Measurements from ENCODE around the gene RCOR1. TPM values are rescaled to one million over a fixed set of nuclear protein-coding genes. Genes with fewer than 3 reads are reported as not detected.

RCOR1 gene
- total and polyA plus RNA-seq, 10 donors: 3.7 to 30.6 (median 21.1) TPM

DNA sequence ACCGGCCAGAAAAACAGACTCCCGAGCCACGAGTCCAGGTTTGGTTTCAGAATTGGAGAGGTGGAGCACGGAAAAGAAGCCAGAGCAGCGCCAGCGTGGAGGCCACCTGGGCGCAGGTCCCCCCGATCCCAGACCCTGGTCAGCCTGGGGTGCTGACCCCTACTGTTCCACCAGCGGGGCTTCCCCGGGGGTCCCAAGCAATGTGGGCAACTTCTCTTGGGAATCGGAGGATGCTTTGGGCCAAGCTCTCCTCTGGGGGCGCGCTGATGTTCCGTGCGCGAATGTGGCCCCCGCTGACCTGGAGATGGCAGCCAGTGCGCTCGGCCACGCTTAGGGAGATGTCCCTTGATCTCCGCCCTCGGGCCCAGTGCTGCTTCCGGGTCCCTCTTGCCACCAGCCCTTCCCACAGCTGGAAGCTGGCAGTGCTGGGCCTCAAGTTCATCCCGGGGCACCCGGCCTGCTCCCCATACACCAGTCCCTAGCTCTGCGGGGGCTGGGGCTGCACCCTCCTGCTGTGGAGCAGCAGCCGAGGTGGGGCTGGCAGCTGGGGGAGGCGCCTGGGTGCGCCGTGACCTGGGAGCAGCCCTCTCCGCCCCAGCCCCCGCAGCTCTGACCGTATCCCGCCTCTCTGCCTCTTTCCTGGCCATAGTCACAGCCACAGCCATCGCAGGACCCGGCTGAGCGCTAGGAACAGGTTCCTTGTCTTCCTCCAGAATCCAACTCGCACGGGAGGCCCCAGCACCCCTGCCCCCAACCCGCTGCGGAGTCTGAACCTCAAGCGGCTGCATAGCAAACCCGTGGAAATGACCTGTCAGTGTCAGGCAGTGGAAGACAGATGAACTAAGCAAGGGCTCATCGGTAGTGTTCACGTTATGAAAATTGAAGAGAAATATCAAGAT lies 91.2 kb downstream of the RCOR1 start:
- TF ChIP-seq, protein P1, sequence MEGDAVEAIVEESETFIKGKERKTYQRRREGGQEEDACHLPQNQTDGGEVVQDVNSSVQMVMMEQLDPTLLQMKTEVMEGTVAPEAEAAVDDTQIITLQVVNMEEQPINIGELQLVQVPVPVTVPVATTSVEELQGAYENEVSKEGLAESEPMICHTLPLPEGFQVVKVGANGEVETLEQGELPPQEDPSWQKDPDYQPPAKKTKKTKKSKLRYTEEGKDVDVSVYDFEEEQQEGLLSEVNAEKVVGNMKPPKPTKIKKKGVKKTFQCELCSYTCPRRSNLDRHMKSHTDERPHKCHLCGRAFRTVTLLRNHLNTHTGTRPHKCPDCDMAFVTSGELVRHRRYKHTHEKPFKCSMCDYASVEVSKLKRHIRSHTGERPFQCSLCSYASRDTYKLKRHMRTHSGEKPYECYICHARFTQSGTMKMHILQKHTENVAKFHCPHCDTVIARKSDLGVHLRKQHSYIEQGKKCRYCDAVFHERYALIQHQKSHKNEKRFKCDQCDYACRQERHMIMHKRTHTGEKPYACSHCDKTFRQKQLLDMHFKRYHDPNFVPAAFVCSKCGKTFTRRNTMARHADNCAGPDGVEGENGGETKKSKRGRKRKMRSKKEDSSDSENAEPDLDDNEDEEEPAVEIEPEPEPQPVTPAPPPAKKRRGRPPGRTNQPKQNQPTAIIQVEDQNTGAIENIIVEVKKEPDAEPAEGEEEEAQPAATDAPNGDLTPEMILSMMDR (IDR thresholded peaks at IDR 0.05 in 8 of 11, conservative IDR thresholded peaks at IDR 0.05 in 3 of 11): no peak
- TF ChIP-seq POLR2AphosphoS5 (IDR thresholded peaks at IDR 0.05): peak in 1 of 3 donors; percentile 36
- TF ChIP-seq POLR2A (IDR thresholded peaks at IDR 0.05): no peak
- DNase-seq: no peak
- WGBS, 5 donors: 89 to 94% (median 91%) methylated on average over 18 to 45 of the region's 45 CpGs
- Histone ChIP-seq H3K4me1 (peaks cover 3 to 22% (median 13%) of the 10 kb centered on the region in 6 donors), H3K27ac (no peak overlapping the region), H3K4me3 (no peak overlapping the region), H3K36me3 (peaks cover 0 to 32% (median 10%) of the 10 kb centered on the region in 6 donors), H3K9me3 (no peaks in the 10 kb centered on the region), H3K27me3 (replicated peaks in 1 of 7) (no peaks in the 10 kb centered on the region)
- intact Hi-C loops (cut with DNase I; ENCODE audit: low total_unique reads): no loop called here

DNA sequence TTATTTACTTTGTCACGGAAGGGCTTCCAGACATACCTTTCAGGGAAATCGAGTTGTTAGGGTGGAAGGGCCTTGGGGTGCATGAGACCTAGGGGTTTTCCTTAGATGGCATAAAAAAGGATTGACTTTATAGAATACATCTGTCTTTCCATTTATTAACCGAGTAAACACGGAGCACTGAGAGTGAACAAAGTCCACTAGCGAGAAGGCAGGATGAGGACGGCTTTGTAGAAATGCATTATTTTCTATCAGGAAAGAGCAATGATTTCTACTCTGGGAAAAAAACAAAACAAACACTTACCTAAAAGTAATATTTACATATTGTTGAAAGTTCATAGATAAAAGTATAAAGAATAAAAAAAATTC lies 91.8 kb downstream of the RCOR1 start:
- TF ChIP-seq POLR2A (IDR thresholded peaks at IDR 0.05) (no peak), POLR2AphosphoS5 (IDR thresholded peaks at IDR 0.05) (no peak)
- TF ChIP-seq, protein P1 (IDR thresholded peaks at IDR 0.05 in 8 of 11, conservative IDR thresholded peaks at IDR 0.05 in 3 of 11): no peak
- Histone ChIP-seq H3K4me1 (peaks cover 3 to 29% (median 14%) of the 10 kb centered on the region in 6 donors), H3K27me3 (replicated peaks in 1 of 7) (no peaks in the 10 kb centered on the region), H3K27ac (no peak overlapping the region), H3K9me3 (no peaks in the 10 kb centered on the region), H3K36me3 (peaks cover 0 to 32% (median 10%) of the 10 kb centered on the region in 6 donors), H3K4me3 (no peak overlapping the region)
- no peak for DNase-seq
- intact Hi-C loops (cut with DNase I; ENCODE audit: low total_unique reads): no loop called here
- 91 to 93% (median 92%) methylated on average over 6 of the region's 6 CpGs for WGBS, 5 donors

- TF ChIP-seq POLR2A (IDR thresholded peaks at IDR 0.05) (no peak), POLR2AphosphoS5 (IDR thresholded peaks at IDR 0.05) (no peak)
- TF ChIP-seq, protein P1 (IDR thresholded peaks at IDR 0.05 in 8 of 11, conservative IDR thresholded peaks at IDR 0.05 in 3 of 11): no peak
- no peak for DNase-seq
- Histone ChIP-seq H3K36me3 (peaks cover 0 to 32% (median 10%) of the 10 kb centered on the region in 6 donors), H3K27ac (no peak overlapping the region), H3K27me3 (replicated peaks in 1 of 7) (no peaks in the 10 kb centered on the region), H3K4me1 (peaks cover 3 to 49% (median 14%) of the 10 kb centered on the region in 6 donors), H3K9me3 (no peaks in the 10 kb centered on the region), H3K4me3 (no peak overlapping the region)
- 86 to 93% (median 90%) methylated on average over 7 of the region's 7 CpGs for WGBS, 5 donors
- intact Hi-C loops (cut with DNase I; ENCODE audit: low total_unique reads): no loop called here
These were observed 93.8 kb downstream of the RCOR1 start for GRCh38 chr14:102686196-102686801.

- H3K36me3 ChIP-seq: peaks cover 0 to 14% (median 7%) of the 10 kb centered on the region in 6 donors
- WGBS, 5 donors: 50 to 77% (median 65%) methylated on average over 3 of the region's 3 CpGs
- no peaks in the 10 kb centered on the region for H3K27me3 ChIP-seq (replicated peaks in 1 of 7)
- TF ChIP-seq POLR2A (IDR thresholded peaks at IDR 0.05) (no peak), POLR2AphosphoS5 (IDR thresholded peaks at IDR 0.05) (no peak)
- TF ChIP-seq, protein P1 (IDR thresholded peaks at IDR 0.05 in 8 of 11, conservative IDR thresholded peaks at IDR 0.05 in 3 of 11): no peak
- H3K9me3 ChIP-seq: no peaks in the 10 kb centered on the region
- peak overlapping the region in 3 of 8 donors; percentile 8 to 50 (median 50) for H3K27ac ChIP-seq
- H3K4me1 ChIP-seq: peaks cover 3 to 69% (median 17%) of the 10 kb centered on the region in 6 donors
- intact Hi-C loops (cut with DNase I; ENCODE audit: low total_unique reads): no loop called here
- H3K4me3 ChIP-seq: no peak overlapping the region
- no peak for DNase-seq
These were observed 95.8 kb downstream of the RCOR1 start for GRCh38 chr14:102688290-102688689.
